HUES48 (cell line): ENCODE results near the gene TRIM7.
"Not testable (repeated sequence)": the region's sequence is repeated elsewhere in the genome, so short reads cannot be mapped to it uniquely, and the experiment has no call there.

Source experiments
- H3K27ac ChIP-seq: one replicate; pipeline ENCODE4 v1.7.0; 2013; ENCODE audit warnings: low read depth, low read length, inconsistent platforms
- H3K27me3 ChIP-seq: 2 replicates; pipeline ENCODE4 v1.6.1; 2013; ENCODE audit warnings: mild to moderate bottlenecking, low read length; ENCODE audit not compliant: control insufficient read depth, insufficient read depth
- H3K36me3 ChIP-seq: 2 replicates; pipeline ENCODE4 v1.6.1; 2013; ENCODE audit warnings: low read length; ENCODE audit not compliant: control insufficient read depth, insufficient read depth
- H3K4me1 ChIP-seq: 2 replicates; pipeline ENCODE4 v1.6.1; 2013; ENCODE audit warnings: mild to moderate bottlenecking, low read length; ENCODE audit not compliant: control insufficient read depth, insufficient read depth
- H3K4me3 ChIP-seq: 2 replicates; pipeline ENCODE4 v1.5.1; 2013; ENCODE audit warnings: mild to moderate bottlenecking, low read depth, low read length
- H3K9ac ChIP-seq: 2 replicates; pipeline ENCODE4 v1.6.1; 2013; ENCODE audit warnings: mild to moderate bottlenecking, low read depth, low read length, moderate library complexity
- H3K9me3 ChIP-seq: 2 replicates; pipeline ENCODE4 v1.6.1; 2013; ENCODE audit warnings: low read length; ENCODE audit not compliant: control insufficient read depth, insufficient read depth

Gene TRIM7

DNA sequence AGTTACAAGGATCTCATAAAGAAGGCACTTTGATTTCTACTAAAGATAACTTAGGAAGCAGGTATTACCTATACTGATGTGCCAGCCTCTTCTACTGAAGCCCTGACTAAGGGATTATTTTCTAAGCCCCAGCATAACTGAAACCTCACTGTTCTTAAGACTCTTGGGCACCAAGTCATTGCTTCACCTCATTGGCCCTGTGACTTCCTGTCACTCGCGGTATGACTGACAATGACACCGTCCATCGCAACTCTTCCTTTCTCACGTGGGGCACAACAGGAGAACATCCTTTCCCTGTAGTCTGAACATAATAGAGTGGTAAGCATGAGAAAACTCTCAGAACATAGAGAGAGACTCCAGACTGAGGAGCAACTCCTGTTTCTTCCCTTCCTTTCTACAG, 51.2 kb downstream of the TRIM7 start:
- no peak overlapping the region for H3K27ac ChIP-seq
- peaks cover 5% of the 10 kb centered on the region; the same call in 1 of the 2 replicates for H3K27me3 ChIP-seq
- H3K4me3 ChIP-seq = no peak overlapping the region

DNA sequence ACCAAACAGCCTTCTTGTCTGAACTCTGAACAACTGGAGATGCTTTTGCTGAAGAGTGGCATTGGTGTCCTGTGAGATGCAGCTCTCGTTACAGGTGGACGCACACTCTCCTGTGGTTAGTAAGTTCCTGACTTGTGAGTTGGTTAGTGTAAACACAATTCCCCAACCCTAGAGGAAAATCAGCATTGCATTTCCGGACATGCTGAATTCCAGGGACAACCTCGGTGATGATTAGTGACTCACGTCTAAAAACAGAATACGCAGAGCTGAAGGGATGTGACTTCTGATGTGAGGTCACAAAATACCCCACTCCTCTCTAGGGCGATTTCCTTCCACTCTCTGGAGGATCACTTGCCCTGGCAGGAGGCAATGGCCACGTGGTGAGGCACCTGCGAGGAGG, 52.6 kb downstream of the TRIM7 start:
- Histone ChIP-seq H3K9me3 (0 out of 2 replicates have a peak, but pooled peaks cover 4% of the 10 kb centered on the region), H3K4me3 (no peak overlapping the region), H3K9ac (no peak overlapping the region), H3K27me3 (peaks cover 5% of the 10 kb centered on the region; the same call in 1 of the 2 replicates), H3K36me3 (no peaks in the 10 kb centered on the region), H3K27ac (no peak overlapping the region), H3K4me1 (no peaks in the 10 kb centered on the region)

More for the DNA sequence above, 51.2 kb downstream of the TRIM7 start:
- Histone ChIP-seq H3K4me1 (no peaks in the 10 kb centered on the region), H3K36me3 (no peaks in the 10 kb centered on the region), H3K9me3 (0 out of 2 replicates have a peak, but pooled peaks cover 4% of the 10 kb centered on the region), H3K9ac (no peak overlapping the region)

DNA sequence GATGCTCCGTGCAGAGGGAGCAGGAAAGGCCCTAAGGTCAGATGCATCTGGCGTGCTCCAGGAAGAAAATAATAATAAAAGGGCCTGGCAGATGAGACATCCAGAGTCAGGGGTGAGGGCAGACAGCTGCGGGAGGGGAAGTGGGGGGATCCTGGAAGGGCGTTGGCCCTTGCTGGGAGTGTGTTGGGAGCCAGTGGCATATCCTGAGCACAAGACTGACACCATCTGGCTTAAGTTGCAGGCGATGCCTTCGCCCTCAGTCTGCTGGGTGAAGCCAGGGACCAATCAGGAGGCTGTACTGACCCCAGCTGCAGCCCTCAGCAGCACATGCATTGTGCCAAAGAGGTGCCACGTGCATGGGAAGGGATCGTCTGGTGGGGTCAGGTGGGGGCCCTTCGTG, 53.9 kb downstream of the TRIM7 start:
- Histone ChIP-seq H3K9me3 (0 out of 2 replicates have a peak, but pooled peaks cover 4% of the 10 kb centered on the region), H3K36me3 (no peaks in the 10 kb centered on the region), H3K9ac (no peak overlapping the region), H3K4me1 (no peaks in the 10 kb centered on the region), H3K4me3 (no peak overlapping the region), H3K27ac (no peak overlapping the region), H3K27me3 (no peaks in the 10 kb centered on the region)

DNA sequence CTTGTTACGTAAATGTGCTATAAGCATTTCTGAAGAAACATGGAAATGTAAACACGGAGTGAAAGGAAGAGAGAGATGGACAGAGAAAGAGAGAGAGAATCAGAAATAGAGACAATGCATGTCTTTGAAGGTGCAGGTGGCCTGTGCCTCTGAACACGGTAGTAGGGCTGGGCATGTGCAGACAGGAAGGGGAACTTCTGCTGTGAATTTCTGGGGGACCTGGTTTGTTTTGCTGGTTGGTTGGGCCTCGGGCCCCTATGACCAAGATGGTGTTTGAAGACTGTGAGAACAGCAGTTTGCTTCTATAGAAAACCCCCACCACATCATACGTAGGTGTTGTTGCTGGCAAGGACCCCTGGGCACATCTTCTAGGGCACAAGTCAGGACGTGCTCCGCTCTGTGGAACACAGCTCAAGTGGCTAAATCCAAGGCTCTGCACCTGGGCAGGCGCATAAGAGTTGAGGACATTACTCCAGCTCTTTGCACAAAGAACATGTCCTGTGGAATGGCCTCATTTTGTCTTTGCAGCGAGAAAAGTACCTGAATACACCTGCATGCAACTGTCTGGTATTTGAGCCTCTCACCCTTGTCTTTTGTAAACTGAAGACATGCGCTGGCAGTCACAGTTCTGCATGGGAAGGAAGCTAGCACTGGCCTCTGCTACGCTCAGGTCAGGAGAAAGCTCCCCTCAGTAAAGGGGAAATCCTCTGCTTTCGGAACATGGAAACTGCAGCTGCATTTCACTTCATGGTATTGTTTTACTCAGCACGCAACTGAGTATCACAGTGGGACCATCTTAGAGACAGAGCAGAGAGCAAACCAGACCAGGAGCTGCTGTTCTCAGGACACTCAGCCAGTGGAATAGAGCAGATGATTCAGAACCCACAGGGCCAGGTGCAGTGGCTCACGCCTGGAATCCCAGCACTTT, 54.9 kb downstream of the TRIM7 start:
- Histone ChIP-seq H3K4me3 (no peak overlapping the region), H3K9me3 (peaks cover 12% of the 10 kb centered on the region), H3K9ac (no peak overlapping the region), H3K27ac (no peak overlapping the region), H3K4me1 (no peaks in the 10 kb centered on the region), H3K27me3 (no peaks in the 10 kb centered on the region), H3K36me3 (no peaks in the 10 kb centered on the region)

DNA sequence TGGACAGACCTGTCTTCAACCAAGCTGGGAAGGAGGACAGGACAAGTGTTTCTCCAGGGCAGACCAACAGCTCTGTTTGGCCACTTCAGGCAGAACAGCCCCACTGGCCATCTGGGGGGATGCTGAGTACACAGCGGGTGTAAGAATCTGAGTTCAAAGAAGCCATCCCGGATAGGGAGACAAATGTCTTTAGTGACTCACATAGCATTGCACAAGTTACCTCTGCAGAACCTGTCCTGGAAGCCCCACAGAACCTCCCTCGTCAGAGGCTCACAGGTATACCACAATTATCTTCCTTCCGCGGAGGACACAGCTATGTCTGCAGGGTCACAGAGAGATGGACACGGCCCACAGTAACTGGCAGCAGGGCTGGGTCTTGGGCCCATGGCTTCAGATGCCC, 55.6 kb downstream of the TRIM7 start:
- no peaks in the 10 kb centered on the region for H3K4me1 ChIP-seq
- H3K36me3 ChIP-seq = no peaks in the 10 kb centered on the region
- H3K27me3 ChIP-seq = no peaks in the 10 kb centered on the region
- no peak overlapping the region for H3K27ac ChIP-seq
- H3K9ac ChIP-seq = no peak overlapping the region
- H3K4me3 ChIP-seq = no peak overlapping the region
- H3K9me3 ChIP-seq = peaks cover 17% of the 10 kb centered on the region

DNA sequence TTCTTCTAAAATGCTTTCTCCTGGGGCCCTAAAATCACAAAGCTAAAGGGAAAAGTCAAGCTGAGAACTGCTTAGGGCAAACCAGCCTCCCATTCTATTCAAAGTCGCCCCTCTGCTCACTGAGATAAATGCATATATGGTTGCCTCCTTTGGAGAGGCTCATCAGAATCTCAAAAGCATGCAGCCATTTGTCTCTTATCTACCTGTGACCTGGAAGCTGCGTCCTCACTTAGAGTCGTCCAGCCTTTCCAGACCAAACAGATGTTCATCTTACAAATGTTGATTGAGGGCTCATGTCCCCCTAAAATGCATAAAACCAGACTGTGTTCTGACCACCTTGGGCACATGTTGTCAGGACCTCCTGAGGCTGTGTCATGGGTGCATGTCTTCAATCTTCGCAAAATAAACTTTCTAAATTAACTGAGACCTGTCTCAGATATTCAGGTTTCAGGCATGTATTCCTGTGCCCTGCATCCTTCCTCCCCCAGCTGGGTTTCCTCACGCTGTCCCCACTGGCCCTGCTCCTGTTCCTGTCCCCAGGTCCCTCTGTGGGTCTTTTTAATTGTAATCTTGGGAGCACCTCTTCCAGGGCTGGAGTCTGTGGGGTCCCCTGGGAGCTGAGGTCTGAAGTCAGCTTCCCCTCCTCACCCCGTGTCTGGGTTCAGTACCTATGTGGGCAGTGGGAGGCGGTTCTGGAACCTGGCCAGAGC, 57.9 kb downstream of the TRIM7 start, which contains the start of gene OR2V2:
Gene OR2V2, plus strand, starts transcription at position 660 of the 710 bp plus-strand sequence. CDS start 7,357 bp downstream, outside the sequence.
- not testable (repeated sequence) for H3K27me3 ChIP-seq, H3K36me3 ChIP-seq, H3K27ac ChIP-seq, H3K4me3 ChIP-seq, H3K9ac ChIP-seq, H3K4me1 ChIP-seq
- H3K9me3 ChIP-seq = peaks cover 31% of the 10 kb centered on the region

DNA sequence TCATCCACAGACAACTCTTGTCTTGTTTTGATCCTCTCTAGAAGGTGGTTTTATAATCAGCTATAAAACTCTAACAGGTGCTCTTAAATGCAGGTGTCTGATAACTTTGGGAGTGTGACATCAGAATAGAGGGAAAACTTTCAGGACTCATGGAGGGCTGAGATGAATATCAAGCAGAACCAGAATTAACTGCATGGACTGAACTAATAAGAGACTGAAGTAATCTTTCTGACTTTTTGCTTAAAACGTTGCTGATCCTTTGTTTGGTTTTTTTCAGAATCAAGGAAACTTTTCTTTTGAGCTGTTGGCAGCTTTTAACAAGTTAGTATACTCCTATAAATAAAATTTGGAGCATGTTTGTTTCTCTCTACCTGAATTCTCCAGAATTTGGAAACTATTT, 59.9 kb downstream of the TRIM7 start:
- no peak overlapping the region for H3K4me3 ChIP-seq
- H3K27ac ChIP-seq = no peak overlapping the region
- no peaks in the 10 kb centered on the region for H3K36me3 ChIP-seq
- no peaks in the 10 kb centered on the region for H3K27me3 ChIP-seq
- no peaks in the 10 kb centered on the region for H3K4me1 ChIP-seq
- H3K9ac ChIP-seq = no peak overlapping the region
- H3K9me3 ChIP-seq = peaks cover 28% of the 10 kb centered on the region
